SKM-1 treated with dmso at 0.1 percent for 144 hours (cell line): ENCODE measurements around the gene DBT.
A peak's percentile ranks its signal among the peaks of the same experiment; 100 is the strongest.
"Not testable (repeated sequence)": the region's sequence is repeated elsewhere in the genome, so short reads cannot be mapped to it uniquely, and the experiment has no call there.

Source experiments
- DNase-seq: peaks from one replicate; lab custom pipeline; 2025; ENCODE audit not compliant: unreplicated experiment; lab: John Stamatoyannopoulos, UW

The DBT gene

DNA sequence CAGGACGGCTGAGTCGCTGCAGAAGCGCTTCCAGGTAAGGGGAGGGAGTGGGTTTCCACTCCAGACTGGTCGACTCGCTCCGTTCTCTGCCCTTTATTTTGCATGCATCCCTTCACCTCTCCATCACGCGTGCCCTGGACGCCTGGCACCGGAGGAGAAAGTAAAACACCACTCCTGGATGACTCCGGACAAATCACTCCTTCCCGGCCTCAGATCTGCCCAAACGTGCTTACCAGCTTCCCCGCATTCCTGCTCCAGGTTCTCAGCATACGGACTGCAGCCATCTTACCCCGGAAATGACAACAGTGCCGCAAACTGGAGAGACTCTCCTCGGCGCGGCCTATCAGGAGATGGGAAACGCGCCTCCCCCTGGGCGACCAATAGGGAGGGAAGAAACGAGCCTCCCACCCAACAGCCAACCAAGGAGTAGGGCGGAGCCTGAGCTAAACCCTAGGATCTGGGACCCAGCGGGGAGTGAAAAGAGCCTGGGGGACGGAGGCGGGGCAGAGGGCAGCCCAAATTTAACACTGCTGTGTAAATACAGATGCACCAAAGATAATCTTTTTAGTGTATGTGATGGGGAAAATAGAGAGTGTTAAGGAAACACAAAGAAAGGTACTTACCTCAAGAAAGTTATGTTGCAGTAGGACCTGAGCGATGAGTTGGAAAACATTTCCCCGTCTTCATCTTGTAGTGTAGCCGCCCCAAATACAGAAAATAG, at the start of gene DBT:
TSS of gene DBT (minus strand) at position 298 of the 721 bp plus-strand sequence. CDS start at position 284, 14 bp downstream.
- peak; percentile 94 for DNase-seq

GRCh38 chr1:100298512-100298911, 48.9 kb upstream of the DBT start:
- DNase-seq, result no peak

- DNase-seq, result not testable (repeated sequence)
Measured at GRCh38 chr1:100296997-100297396, 47.4 kb upstream of the DBT start.

GRCh38 chr1:100296140-100296539, 46.5 kb upstream of the DBT start:
- DNase-seq, result no peak

DNA sequence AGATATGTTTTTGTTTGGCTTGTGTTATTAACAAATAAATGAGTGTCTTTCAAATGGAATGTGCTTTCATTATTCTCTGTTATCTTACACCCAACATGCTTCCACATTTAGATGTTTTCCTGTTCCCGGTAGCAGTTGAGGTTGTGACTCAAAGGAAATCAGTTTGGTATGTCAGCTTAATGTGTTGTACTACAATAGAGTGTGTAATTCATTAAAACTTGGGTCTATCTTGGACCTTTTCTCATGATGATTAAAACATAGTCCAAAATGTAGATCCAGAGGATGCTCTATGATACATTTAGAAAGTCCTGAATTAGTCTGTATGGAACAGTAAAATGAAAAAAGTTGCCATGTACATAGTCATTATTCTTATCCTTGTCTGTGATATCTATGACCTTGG, 43.1 kb upstream of the DBT start:
- no peak for DNase-seq

DNA sequence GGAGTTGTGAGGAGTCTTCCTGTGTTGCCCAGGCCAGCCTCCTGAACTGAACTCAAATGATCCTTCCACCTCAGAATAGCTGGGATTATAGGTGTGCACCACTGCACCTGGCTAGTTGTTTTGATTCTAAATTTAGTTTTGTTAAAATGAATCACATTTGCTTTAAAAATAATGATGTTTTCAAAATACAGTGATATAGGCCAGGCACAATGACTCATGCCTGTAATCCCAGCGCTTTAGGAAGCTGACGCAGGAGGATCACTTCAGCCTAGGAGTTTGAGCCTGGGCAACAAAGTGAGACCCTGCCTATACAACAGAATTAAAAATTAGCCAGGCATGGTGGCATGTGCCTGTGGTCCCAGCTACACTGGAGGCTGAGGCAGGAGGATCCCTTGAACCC, 40.7 kb upstream of the DBT start:
- DNase-seq, result no peak

DNA sequence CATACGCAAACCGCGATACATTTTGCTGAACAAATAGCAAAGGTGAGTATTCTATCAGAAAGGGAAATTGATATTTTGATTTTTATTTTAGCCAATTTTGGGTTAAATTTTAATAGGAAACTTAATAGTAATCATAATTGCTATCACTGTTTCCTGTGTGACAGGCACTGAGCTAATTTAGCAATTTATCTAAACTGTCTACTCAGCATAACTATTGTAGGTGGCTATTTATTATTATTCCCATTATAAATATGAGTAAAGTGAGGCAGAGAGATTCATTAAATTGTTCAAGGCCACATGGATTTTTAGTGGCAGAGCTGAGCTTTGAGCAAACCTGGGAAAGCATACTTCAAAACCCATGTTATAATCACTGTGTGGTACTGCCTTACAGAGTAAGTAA, 37.5 kb upstream of the DBT start:
- no peak for DNase-seq

DNA sequence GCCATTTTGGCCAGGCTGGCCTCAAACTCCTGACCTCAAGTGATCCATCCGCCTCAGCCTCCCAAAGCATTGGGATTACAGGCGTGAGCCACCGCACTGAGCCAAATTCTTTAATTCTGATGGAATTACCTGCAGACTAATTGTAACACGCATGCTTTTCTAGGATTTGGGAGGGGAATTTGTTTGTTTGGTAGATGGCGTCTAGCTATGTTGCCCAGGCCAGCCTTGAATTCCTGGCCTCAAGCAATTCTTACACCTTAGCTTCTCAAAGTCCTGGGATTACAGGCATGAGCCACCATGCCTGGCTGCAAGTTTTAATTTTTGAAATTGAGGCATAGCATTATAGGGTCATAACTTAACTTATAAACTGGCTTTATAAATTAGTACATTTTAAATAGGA, 35.0 kb upstream of the DBT start:
- no peak for DNase-seq

- no peak for DNase-seq
Measured at GRCh38 chr1:100279954-100280682, 30.5 kb upstream of the DBT start.

GRCh38 chr1:100279358-100279923, 29.8 kb upstream of the DBT start:
- DNase-seq, result no peak

DNA sequence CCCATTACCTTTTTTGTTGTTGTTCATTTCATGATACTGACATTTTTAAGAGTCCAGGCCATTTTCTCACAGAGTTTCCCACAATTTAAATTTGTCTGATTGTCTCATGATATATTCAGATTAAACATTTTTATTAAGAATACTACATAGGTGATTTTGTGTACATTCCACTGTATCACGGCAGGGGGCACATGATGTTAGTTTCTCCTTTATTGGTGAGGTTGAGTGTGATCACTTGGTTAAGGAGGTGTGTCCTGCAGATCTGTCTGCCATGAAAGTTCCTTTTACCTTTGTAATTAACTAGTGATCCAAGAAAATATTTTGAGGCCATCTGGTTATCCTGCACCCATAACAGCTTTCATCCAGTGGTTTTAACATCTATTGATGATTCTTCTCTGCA, 28.2 kb upstream of the DBT start:
- DNase-seq, result no peak

DNA sequence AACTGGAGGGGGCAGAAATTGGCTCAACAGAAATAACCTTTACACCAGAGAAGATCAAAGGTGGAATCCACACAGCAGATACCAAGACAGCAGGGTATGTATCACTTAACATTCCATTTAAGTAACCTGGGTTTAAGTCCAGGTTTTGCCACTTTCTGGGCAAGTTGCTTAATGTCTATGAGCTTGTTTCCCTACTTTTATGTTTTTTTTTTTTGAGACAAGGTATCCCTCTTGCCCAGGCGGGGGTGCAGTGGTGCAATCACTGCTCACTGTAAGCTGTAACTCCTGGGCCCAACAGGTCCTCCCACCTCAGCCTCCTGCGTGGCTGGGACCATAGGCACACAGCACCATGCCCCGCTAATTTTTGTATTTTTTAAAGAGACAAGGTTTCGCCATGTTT, 18.6 kb upstream of the DBT start:
- no peak for DNase-seq

- DNase-seq, result no peak
Measured at GRCh38 chr1:100267284-100267683, 17.6 kb upstream of the DBT start.

- no peak for DNase-seq
Measured at GRCh38 chr1:100266741-100267140, 17.1 kb upstream of the DBT start.

- peak; percentile 98 for DNase-seq
Measured at GRCh38 chr1:100265931-100266740, 16.5 kb upstream of the DBT start, which contains the start of gene RTCA. TSS of gene RTCA (plus strand) at chr1:100266216. CDS start at chr1:100266376, 160 bp downstream.

GRCh38 chr1:100265562-100265930, 15.9 kb upstream of the DBT start:
- no peak for DNase-seq

DNA sequence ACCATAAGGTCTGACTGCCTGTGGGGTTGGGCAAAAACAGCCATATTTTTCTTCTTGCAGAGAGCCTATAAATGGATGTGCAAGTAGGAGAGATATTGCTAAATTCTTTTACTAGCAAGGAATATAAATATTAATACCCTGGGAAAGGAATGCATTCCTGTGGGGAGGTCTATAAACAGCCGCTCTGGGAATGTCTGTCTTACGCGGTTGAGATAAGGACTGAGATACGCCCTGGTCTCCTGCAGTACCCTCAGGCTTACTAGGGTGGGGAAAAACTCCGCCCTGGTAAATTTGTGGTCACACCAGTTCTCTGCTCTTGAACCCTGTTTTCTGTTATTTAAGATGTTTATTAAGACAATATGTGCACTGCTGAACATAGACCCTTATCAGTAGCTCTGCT, 14.4 kb upstream of the DBT start:
- not testable (repeated sequence) for DNase-seq

GRCh38 chr1:100261686-100262085, 12.1 kb upstream of the DBT start:
- DNase-seq, result no peak

DNA sequence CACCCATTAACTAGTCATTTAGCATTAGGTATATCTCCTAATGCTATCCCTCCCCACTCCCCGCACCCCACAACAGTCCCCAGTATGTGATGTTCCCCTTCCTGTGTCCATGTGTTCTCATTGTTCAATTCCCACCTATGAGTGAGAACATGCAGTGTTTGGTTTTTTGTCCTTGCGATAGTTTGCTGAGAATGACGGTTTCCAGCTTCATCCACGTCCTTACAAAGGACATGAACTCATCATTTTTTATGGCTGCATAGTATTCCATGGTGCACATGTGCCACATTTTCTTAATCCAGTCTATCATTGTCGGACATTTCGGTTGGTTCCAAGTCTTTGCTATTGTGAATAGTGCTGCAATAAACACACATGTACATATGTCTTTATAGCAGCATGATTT, 8.8 kb upstream of the DBT start:
- DNase-seq, result not testable (repeated sequence)

- not testable (repeated sequence) for DNase-seq
Measured at GRCh38 chr1:100256273-100256672, 6.6 kb upstream of the DBT start.

DNA sequence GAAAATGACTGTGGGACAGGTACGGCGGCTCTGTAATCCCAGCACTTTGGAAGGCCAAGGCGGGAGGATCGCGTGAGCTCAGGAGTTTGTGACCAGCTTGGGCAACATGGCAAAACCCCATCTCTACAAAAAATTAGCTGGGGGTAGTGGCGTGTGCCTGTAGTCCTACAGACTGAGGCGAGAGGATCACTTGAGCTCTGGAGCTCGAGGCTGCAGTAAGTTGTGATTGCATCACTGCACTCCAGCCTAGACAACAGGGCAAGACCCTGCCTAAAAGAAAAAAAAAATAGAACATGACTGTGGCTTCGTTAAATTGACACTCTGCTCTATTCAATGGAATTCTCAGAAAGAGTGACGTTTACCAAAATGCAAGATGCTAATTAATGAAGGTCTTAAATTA, 3.9 kb upstream of the DBT start:
- DNase-seq, result no peak
